IPS-15b (cell line): ENCODE results near the gene MAGEA2B.
"Not testable (repeated sequence)": the region's sequence is repeated elsewhere in the genome, so short reads cannot be mapped to it uniquely, and the experiment has no call there.

Experiments
- H3K27me3 ChIP-seq: one replicate; pipeline ENCODE4 v1.6.1; 2013; ENCODE audit warnings: low read length; ENCODE audit not compliant: control insufficient read depth, insufficient read depth
- H3K36me3 ChIP-seq: one replicate; pipeline ENCODE4 v1.6.1; 2013; ENCODE audit warnings: low read length; ENCODE audit not compliant: control insufficient read depth, insufficient read depth
- H3K4me1 ChIP-seq: one replicate; pipeline ENCODE4 v1.6.1; 2013; ENCODE audit warnings: mild to moderate bottlenecking, low read length; ENCODE audit not compliant: control insufficient read depth, insufficient read depth
- H3K4me3 ChIP-seq: one replicate; pipeline ENCODE4 v1.5.1; 2013; ENCODE audit warnings: low read depth, low read length
- H3K9ac ChIP-seq: one replicate; pipeline ENCODE4 v1.6.1; 2013; ENCODE audit warnings: low read depth, mild to moderate bottlenecking, low read length
- H3K9me3 ChIP-seq: one replicate; pipeline ENCODE4 v1.6.1; 2013; ENCODE audit warnings: mild to moderate bottlenecking, low read length; ENCODE audit not compliant: control insufficient read depth, insufficient read depth

The MAGEA2B gene

DNA sequence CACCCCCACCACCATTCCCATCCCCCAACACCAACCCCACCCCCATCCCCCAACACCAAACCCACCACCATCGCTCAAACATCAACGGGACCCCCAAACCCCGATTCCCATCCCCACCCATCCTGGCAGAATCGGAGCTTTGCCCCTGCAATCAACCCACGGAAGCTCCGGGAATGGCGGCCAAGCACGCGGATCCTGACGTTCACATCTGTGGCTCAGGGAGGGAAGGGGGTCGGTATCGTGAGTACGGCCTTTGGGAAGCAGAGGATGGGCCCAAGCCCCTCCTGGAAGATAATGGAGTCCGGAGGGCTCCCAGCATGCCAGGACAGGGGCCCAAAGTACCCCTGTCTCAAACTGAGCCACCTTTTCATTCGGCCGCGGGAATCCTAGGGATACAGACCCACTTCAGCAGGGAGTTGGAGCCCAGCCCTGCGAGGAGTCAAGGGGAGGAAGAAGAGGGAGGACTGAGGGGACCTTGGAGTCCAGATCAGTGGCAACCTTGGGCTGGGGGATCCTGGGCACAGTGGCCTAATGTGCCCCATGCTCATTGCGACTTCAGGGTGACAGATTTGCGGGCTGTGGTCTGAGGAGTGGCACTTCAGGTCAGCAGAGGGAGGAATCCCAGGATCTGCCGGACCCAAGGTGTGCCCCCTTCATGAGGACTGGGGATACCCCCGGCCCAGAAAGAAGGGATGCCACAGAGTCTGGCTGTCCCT lies 19.9 kb downstream of the MAGEA2B start:
- not testable (repeated sequence) for H3K4me3 ChIP-seq, H3K9ac ChIP-seq, H3K36me3 ChIP-seq, H3K9me3 ChIP-seq, H3K27me3 ChIP-seq, H3K4me1 ChIP-seq

- Histone ChIP-seq H3K9me3 (no peaks in the 10 kb centered on the region), H3K9ac (no peak overlapping the region), H3K4me3 (no peak overlapping the region), H3K27me3 (no peaks in the 10 kb centered on the region), H3K4me1 (no peaks in the 10 kb centered on the region), H3K36me3 (no peaks in the 10 kb centered on the region)
These were observed 20.7 kb downstream of the MAGEA2B start for GRCh38 chrX:152735101-152735500.

DNA sequence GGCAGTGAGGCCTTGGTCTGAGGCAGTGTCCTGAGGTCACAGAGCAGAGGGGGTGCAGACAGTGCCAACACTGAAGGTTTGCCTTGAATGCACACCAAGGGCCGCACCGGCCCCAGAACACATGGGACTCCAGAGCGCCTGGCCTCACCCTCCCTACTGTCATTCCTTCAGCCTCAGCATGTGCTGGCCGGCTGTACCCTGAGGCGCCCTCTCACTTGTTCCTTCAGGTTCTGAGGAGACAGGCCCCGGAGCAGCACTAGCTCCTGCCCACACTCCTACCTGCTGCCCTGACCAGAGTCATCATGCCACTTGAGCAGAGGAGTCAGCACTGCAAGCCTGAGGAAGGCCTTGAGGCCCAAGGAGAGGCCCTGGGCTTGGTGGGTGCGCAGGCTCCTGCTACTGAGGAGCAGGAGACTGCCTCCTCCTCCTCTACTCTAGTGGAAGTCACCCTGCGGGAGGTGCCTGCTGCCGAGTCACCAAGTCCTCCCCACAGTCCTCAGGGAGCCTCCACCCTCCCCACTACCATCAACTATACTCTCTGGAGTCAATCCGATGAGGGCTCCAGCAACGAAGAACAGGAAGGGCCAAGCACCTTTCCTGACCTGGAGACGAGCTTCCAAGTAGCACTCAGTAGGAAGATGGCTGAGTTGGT lies 21.6 kb downstream of the MAGEA2B start:
- H3K9me3 ChIP-seq = no peaks in the 10 kb centered on the region
- no peaks in the 10 kb centered on the region for H3K4me1 ChIP-seq
- H3K27me3 ChIP-seq = no peaks in the 10 kb centered on the region
- no peak overlapping the region for H3K4me3 ChIP-seq
- no peaks in the 10 kb centered on the region for H3K36me3 ChIP-seq
- no peak overlapping the region for H3K9ac ChIP-seq

GRCh38 chrX:152736528-152736927 lies 22.1 kb downstream of the MAGEA2B start:
- H3K36me3 ChIP-seq, H3K9ac ChIP-seq, H3K4me1 ChIP-seq, H3K9me3 ChIP-seq, H3K27me3 ChIP-seq, H3K4me3 ChIP-seq: not testable (repeated sequence)

- H3K9me3 ChIP-seq = no peaks in the 10 kb centered on the region
- no peak overlapping the region for H3K9ac ChIP-seq
- no peaks in the 10 kb centered on the region for H3K36me3 ChIP-seq
- H3K4me1 ChIP-seq = no peaks in the 10 kb centered on the region
- H3K27me3 ChIP-seq = no peaks in the 10 kb centered on the region
- H3K4me3 ChIP-seq = no peak overlapping the region
These were observed 24.1 kb downstream of the MAGEA2B start for GRCh38 chrX:152738560-152738959.

- not testable (repeated sequence) for H3K4me3 ChIP-seq, H3K27me3 ChIP-seq, H3K4me1 ChIP-seq, H3K9ac ChIP-seq, H3K36me3 ChIP-seq, H3K9me3 ChIP-seq
These were observed 39.5 kb downstream of the MAGEA2B start, which contains the start of gene MAGEA2 for GRCh38 chrX:152753686-152754650. Gene MAGEA2 (minus strand): TSS chrX:152753842. CDS start chrX:152751363, 2,479 bp downstream.

DNA sequence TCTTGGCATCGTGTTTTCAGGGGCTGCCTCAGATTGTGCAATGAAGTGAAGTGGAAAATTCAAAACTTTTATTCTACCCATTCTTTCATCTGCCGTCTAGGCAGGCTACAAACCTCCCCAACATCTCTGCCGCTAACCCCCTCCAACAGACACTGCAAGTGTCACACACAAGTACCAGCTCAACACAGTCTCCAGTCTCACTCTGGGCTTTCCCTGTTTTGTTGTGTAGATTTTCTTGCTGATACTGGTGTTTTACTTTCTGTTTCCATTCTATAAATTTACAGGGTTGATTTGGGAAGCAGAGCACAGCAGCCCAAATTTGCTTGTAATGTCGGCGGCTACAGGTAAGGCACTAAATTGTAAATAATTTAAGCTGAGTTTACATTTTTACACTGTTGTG lies 40.4 kb downstream of the MAGEA2B start:
- H3K4me1 ChIP-seq, H3K36me3 ChIP-seq, H3K27me3 ChIP-seq, H3K4me3 ChIP-seq, H3K9me3 ChIP-seq, H3K9ac ChIP-seq: not testable (repeated sequence)

DNA sequence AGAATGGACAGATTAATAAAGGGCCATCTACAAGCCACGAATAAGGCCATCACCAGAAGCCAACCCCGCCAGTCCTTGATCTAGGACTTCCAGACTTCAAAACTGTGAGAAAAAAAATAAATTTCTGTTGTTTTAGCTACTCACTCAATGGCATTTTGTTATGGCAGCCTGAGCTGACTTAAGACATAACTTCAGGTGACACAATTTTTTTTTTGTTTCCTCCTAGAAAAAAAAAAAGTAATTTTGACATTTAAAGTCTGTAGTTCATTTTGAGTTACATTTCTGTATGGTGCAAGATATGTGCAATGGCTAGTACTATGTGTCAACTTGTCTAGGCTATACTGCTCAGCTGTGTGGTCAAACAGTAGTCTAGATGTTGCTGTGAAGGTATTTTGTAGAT lies 44.5 kb downstream of the MAGEA2B start, which contains the start of gene CSAG3:
Gene CSAG3, plus strand, starts transcription at position 301 of the 400 bp plus-strand sequence.
- not testable (repeated sequence) for H3K4me3 ChIP-seq, H3K4me1 ChIP-seq, H3K27me3 ChIP-seq, H3K36me3 ChIP-seq, H3K9ac ChIP-seq, H3K9me3 ChIP-seq

DNA sequence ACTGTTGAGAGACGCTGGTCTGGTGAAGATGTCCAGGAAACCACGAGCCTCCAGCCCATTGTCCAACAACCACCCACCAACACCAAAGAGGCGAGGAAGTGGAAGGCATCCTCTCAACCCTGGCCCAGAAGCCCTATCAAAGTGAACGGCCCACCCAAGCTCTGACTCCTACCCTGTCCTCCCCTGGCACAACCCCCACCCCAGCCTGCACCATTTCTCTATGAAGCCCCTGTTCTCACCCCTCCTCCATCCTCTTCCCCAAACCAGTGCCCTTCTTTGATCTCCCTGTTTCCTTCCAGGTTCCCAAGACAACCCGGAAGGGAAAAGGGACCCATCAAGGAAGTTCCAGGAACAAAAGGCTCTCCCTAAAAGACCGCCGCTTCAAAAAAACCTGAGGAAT lies 45.1 kb downstream of the MAGEA2B start:
- not testable (repeated sequence) for H3K4me1 ChIP-seq, H3K4me3 ChIP-seq, H3K27me3 ChIP-seq, H3K36me3 ChIP-seq, H3K9me3 ChIP-seq, H3K9ac ChIP-seq

DNA sequence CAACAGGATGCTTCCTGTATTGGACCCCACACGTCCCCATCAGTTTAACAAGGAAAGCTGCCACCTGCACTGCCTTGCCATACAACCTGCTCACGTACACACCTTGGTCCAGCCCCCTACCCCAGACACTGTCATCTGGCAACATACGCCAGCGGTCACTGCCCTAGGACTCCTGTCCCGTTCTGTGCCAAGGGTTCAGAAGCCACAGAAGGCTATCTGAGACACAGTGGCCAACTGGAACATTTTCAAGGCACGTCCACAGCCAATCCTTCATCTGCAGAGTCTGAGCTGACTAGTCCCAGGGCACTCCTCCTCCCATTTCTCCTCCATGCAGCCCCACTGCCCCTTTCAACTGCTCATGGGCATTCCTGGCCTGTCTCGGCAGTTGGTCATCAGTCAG lies 47.2 kb downstream of the MAGEA2B start:
- H3K4me3 ChIP-seq, H3K9ac ChIP-seq, H3K27me3 ChIP-seq, H3K4me1 ChIP-seq, H3K9me3 ChIP-seq, H3K36me3 ChIP-seq: not testable (repeated sequence)

DNA sequence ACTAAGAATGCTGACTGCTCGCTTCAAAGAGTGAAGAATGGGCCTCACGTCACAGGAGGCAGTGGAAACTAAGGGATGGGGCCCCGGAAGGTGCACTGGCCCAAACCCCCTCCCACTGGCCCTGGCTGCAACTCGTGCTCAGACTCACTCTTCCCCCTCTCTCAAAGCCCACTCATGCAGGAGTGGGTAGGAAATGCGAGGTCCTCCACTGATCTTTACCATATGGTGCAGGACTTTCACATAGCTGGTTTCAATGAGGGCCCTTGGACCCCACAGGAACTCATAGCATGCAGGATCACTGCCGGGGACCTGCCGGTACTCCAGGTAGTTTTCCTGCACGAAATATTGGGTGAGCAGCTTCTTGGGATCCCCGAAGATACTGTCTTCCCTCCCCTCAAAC lies 52.1 kb downstream of the MAGEA2B start:
- H3K4me1 ChIP-seq, H3K9ac ChIP-seq, H3K9me3 ChIP-seq, H3K27me3 ChIP-seq, H3K4me3 ChIP-seq, H3K36me3 ChIP-seq: not testable (repeated sequence)
